ENCODE measurements around the gene RIPK1. TPM values are rescaled to one million over a fixed set of nuclear protein-coding genes. Genes with fewer than 3 reads are reported as not detected.

Gene RIPK1
- total and polyA plus RNA-seq, 9 of the 15 experiments (the other 6 are each of a cell fraction or from before 2014, with no cell fraction given) = 3.8 to 24.9 (median 17.7) TPM

- TF ChIP-seq, protein P1, sequence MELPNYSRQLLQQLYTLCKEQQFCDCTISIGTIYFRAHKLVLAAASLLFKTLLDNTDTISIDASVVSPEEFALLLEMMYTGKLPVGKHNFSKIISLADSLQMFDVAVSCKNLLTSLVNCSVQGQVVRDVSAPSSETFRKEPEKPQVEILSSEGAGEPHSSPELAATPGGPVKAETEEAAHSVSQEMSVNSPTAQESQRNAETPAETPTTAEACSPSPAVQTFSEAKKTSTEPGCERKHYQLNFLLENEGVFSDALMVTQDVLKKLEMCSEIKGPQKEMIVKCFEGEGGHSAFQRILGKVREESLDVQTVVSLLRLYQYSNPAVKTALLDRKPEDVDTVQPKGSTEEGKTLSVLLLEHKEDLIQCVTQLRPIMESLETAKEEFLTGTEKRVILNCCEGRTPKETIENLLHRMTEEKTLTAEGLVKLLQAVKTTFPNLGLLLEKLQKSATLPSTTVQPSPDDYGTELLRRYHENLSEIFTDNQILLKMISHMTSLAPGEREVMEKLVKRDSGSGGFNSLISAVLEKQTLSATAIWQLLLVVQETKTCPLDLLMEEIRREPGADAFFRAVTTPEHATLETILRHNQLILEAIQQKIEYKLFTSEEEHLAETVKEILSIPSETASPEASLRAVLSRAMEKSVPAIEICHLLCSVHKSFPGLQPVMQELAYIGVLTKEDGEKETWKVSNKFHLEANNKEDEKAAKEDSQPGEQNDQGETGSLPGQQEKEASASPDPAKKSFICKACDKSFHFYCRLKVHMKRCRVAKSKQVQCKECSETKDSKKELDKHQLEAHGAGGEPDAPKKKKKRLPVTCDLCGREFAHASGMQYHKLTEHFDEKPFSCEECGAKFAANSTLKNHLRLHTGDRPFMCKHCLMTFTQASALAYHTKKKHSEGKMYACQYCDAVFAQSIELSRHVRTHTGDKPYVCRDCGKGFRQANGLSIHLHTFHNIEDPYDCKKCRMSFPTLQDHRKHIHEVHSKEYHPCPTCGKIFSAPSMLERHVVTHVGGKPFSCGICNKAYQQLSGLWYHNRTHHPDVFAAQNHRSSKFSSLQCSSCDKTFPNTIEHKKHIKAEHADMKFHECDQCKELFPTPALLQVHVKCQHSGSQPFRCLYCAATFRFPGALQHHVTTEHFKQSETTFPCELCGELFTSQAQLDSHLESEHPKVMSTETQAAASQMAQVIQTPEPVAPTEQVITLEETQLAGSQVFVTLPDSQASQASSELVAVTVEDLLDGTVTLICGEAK (IDR thresholded peaks at IDR 0.05) = peak; percentile 39
- TF ChIP-seq, protein P1 (CRISPR knock-in tag; IDR thresholded peaks at IDR 0.05) = no peak
- TF ChIP-seq, protein P2, sequence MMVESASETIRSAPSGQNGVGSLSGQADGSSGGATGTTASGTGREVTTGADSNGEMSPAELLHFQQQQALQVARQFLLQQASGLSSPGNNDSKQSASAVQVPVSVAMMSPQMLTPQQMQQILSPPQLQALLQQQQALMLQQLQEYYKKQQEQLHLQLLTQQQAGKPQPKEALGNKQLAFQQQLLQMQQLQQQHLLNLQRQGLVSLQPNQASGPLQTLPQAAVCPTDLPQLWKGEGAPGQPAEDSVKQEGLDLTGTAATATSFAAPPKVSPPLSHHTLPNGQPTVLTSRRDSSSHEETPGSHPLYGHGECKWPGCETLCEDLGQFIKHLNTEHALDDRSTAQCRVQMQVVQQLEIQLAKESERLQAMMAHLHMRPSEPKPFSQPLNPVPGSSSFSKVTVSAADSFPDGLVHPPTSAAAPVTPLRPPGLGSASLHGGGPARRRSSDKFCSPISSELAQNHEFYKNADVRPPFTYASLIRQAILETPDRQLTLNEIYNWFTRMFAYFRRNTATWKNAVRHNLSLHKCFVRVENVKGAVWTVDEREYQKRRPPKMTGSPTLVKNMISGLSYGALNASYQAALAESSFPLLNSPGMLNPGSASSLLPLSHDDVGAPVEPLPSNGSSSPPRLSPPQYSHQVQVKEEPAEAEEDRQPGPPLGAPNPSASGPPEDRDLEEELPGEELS (CRISPR knock-in tag; IDR thresholded peaks at IDR 0.05; ENCODE audit: borderline replicate concordance) = peak; percentile 56; the same call in 1 of the 2 replicates
- no peak for TF ChIP-seq TCF7 (IDR thresholded peaks at IDR 0.05; ENCODE audit: borderline replicate concordance)
- no peak for TF ChIP-seq PRMT5 (CRISPR knock-in tag; IDR thresholded peaks at IDR 0.05)
- TF ChIP-seq ZKSCAN8 (CRISPR knock-in tag; IDR thresholded peaks at IDR 0.05) = no peak
- TF ChIP-seq ZNF561 (CRISPR knock-in tag; conservative IDR thresholded peaks at IDR 0.05) = no peak
- no peak; the same call in 1 of the 2 replicates for TF ChIP-seq SMARCA5 (IDR thresholded peaks at IDR 0.05)
- no peak for TF ChIP-seq TAF15 (IDR thresholded peaks at IDR 0.05; ENCODE audit: low read depth, low read length)
- no peak for TF ChIP-seq NR2C1 (IDR thresholded peaks at IDR 0.05)
- no peak for TF ChIP-seq NR2C1 (tag; IDR thresholded peaks at IDR 0.05)
- no peak for TF ChIP-seq ZNF282 (CRISPR knock-in tag; IDR thresholded peaks at IDR 0.05)
- no peak for TF ChIP-seq MAFG (tag; conservative IDR thresholded peaks at IDR 0.05)
- TF ChIP-seq ZNF449 (CRISPR knock-in tag; IDR thresholded peaks at IDR 0.05) = no peak
- no peak for TF ChIP-seq PPARD (CRISPR knock-in tag; IDR thresholded peaks at IDR 0.05)
Observed at GRCh38 chr6:3063733-3064700, 4.3 kb upstream of the RIPK1 start (continued).
